OCI-LY1 (cell line): Measurements from ENCODE around the gene RAB25.

ENCODE experiments used
- CTCF ChIP-seq: fragments of 200-600 bp; sonication (generic), shearing (Covaris generic); IDR thresholded peaks from 2 replicates; pipeline ENCODE4 v1.5.1; 2017; ENCODE audit warnings: mild to moderate bottlenecking, antibody characterized with exemption, low read length, moderate library complexity, mixed read lengths
- EZH2 ChIP-seq: fragments of 200-600 bp; sonication (generic), shearing (Covaris generic); IDR thresholded peaks from 2 replicates; pipeline ENCODE4 v1.8.0; 2017; ENCODE audit warnings: borderline replicate concordance, mixed run types, mild to moderate bottlenecking, antibody characterized with exemption, low read length, moderate library complexity, mixed read lengths

GRCh38 chr1:156065212-156065611, 4.3 kb downstream of the RAB25 start:
- no peak for TF ChIP-seq CTCF
- no peak for TF ChIP-seq EZH2
